ENCODE measurements around the gene ZNF821.
A peak's percentile ranks its signal among the peaks of the same experiment; 100 is the strongest.

DNA sequence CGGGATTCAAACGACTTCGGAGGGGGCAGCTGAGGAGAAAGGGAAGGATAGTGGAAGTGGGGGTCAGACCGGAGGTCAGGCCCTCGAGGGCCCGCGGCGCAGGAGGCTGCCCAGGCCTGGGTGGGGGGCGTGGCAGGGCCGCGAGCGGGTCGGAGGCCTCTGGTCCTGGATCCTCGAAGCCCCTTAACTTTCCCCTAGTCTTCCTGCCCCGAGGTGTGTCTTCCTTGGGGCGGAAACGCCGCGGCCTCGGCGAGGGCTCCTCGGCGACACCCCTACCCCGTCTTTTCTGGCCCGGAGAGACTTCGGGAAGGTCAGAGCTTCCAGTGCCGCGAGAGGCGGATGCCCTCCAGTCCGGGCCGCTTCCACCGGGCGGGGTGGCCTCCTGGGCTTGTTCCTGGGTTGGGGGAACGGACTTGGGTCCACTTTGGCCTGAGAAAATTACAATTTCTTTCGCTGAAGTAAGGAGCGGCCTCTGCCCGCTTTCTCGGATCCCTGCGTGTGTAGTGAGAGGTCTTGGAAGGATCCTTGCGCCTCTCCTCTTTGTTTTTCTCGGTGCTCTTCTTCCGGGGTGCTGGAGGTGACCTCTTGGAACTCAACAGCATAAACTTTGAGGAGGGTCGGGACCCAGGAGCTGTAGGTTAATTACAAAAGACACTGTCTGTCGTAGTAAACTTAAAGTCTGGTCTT is 11.8 kb upstream of the ZNF821 start:
- TF ChIP-seq POLR2A (IDR thresholded peaks at IDR 0.05), result no peak
- TF ChIP-seq, protein P1, sequence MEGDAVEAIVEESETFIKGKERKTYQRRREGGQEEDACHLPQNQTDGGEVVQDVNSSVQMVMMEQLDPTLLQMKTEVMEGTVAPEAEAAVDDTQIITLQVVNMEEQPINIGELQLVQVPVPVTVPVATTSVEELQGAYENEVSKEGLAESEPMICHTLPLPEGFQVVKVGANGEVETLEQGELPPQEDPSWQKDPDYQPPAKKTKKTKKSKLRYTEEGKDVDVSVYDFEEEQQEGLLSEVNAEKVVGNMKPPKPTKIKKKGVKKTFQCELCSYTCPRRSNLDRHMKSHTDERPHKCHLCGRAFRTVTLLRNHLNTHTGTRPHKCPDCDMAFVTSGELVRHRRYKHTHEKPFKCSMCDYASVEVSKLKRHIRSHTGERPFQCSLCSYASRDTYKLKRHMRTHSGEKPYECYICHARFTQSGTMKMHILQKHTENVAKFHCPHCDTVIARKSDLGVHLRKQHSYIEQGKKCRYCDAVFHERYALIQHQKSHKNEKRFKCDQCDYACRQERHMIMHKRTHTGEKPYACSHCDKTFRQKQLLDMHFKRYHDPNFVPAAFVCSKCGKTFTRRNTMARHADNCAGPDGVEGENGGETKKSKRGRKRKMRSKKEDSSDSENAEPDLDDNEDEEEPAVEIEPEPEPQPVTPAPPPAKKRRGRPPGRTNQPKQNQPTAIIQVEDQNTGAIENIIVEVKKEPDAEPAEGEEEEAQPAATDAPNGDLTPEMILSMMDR (IDR thresholded peaks at IDR 0.05), result no peak
- TF ChIP-seq POLR2AphosphoS5 (IDR thresholded peaks at IDR 0.05), result peak in 2 of 4 donors; percentile 34 to 47

Data from sigmoid colon (tissue), 4 donors.